DND-41 (cell line): ENCODE data around the gene LYRM1.

Source experiments
- CTCF ChIP-seq: IDR thresholded peaks from 2 replicates; pipeline ENCODE4 v1.5.1; 2012; ENCODE audit warnings: borderline replicate concordance, low read length, moderate library complexity, mild to moderate bottlenecking; ENCODE audit not compliant: poor library complexity, severe bottlenecking; ENCODE audit errors: extremely low read depth
- EZH2 ChIP-seq: IDR thresholded peaks from 3 replicates; pipeline ENCODE4 v1.6.1; 2012; ENCODE audit warnings: borderline replicate concordance, low read depth, mild to moderate bottlenecking, moderate library complexity, low read length, inconsistent platforms; ENCODE audit not compliant: severe bottlenecking

- TF ChIP-seq CTCF (no peak), EZH2 (no peak)
These were observed 16.4 kb upstream of the LYRM1 start for GRCh38 chr16:20884240-20884556.
